ENCODE results near the gene NIBAN1.

DNA sequence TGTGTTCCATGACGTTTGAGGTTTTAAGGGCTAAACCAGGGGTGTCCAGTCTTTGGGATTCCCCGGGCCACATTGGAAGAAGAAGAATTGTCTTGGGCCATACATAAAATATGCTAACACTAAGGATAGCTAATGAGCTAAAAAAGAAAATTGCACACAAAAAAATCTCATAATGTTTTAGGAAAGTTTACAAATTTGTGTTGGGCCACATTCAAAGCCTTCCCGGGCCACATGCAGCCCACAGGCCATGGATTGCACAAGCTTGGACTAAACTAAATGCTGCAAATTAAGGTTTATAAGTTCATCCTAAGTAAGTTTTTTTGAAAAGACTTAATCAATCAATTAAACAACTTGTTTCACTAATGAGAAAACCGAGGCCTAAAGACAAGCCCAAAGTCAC lies 21.9 kb downstream of the NIBAN1 start:
- TF ChIP-seq, protein P1, sequence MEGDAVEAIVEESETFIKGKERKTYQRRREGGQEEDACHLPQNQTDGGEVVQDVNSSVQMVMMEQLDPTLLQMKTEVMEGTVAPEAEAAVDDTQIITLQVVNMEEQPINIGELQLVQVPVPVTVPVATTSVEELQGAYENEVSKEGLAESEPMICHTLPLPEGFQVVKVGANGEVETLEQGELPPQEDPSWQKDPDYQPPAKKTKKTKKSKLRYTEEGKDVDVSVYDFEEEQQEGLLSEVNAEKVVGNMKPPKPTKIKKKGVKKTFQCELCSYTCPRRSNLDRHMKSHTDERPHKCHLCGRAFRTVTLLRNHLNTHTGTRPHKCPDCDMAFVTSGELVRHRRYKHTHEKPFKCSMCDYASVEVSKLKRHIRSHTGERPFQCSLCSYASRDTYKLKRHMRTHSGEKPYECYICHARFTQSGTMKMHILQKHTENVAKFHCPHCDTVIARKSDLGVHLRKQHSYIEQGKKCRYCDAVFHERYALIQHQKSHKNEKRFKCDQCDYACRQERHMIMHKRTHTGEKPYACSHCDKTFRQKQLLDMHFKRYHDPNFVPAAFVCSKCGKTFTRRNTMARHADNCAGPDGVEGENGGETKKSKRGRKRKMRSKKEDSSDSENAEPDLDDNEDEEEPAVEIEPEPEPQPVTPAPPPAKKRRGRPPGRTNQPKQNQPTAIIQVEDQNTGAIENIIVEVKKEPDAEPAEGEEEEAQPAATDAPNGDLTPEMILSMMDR (IDR thresholded peaks at IDR 0.05), result no peak
- TF ChIP-seq POLR2A (IDR thresholded peaks at IDR 0.05), result no peak

Measured in ovary (tissue), 3 donors.